NCI-H2107 treated with DMSO at 0.1 percent for 48 hours (cell line): ENCODE measurements around the gene ZHX3.
A peak's percentile ranks its signal among the peaks of the same experiment; 100 is the strongest.

ENCODE experiments used
- DNase-seq: peaks from one replicate; lab custom pipeline; 2025; ENCODE audit not compliant: unreplicated experiment; lab: John Stamatoyannopoulos, UW

The ZHX3 gene

DNA sequence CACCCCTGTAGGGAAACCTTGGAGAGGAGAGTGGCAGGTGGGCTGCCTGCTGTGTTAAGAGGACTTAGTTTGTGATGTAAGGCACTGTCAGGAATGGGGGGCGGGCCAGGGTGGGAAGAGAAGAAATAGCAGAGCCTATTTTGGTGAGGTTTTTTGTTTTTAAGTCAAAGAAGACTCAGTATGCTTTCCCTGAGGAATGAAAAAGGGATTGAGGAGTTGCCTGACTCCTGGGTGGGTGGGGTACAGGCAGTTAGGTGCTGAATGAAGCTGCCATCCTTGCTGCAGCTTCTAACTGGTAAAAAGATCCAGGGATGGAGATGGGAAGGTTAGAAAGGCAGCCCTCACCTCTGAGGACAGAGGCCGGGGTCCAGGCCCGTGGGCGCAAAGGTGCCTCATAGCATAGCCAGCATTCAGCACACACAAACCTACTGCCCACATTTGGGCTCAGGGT lies 142.3 kb downstream of the ZHX3 start:
- no peak for DNase-seq

GRCh38 chr20:41174782-41175181 lies 142.7 kb downstream of the ZHX3 start:
- DNase-seq = no peak

- DNase-seq = no peak
Observed at GRCh38 chr20:41174373-41174772, 143.2 kb downstream of the ZHX3 start.

- DNase-seq = no peak
Observed at GRCh38 chr20:41173791-41174341, 143.7 kb downstream of the ZHX3 start.

- peak; percentile 23 for DNase-seq
Observed at GRCh38 chr20:41173161-41173721, 144.3 kb downstream of the ZHX3 start.

- DNase-seq = no peak
Observed at GRCh38 chr20:41172296-41173140, 145.0 kb downstream of the ZHX3 start.

GRCh38 chr20:41171736-41172295 lies 145.7 kb downstream of the ZHX3 start:
- no peak for DNase-seq

GRCh38 chr20:41170386-41171105 lies 147.0 kb downstream of the ZHX3 start:
- no peak for DNase-seq

- DNase-seq = no peak
Observed at GRCh38 chr20:41169791-41170351, 147.7 kb downstream of the ZHX3 start.

DNA sequence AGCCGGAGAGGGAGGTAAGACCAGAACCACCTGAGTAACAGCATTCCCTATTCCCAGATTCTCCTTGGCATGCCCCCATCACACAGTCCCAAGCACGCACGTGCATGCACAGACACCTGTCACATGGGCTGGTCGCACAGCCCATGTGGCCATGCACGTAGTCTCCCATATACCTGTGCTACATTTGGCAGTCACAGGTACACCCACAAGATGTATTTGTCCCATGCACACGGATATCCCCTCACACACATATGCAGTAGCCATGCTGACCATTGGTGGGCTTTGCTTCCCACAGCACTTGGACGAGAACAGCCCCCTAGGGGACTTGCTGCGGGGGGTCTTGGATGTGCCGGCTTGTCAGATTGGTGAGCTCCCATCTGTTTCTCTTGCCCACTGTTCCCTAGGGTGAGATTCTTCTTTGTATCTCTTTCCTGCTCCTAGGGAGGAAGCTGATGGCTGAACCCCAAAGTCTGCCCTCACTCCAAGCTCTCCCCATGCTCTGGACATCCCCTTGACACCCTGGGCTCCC lies 148.3 kb downstream of the ZHX3 start:
- DNase-seq = no peak

GRCh38 chr20:41168281-41169161 lies 149.0 kb downstream of the ZHX3 start:
- no peak for DNase-seq

DNA sequence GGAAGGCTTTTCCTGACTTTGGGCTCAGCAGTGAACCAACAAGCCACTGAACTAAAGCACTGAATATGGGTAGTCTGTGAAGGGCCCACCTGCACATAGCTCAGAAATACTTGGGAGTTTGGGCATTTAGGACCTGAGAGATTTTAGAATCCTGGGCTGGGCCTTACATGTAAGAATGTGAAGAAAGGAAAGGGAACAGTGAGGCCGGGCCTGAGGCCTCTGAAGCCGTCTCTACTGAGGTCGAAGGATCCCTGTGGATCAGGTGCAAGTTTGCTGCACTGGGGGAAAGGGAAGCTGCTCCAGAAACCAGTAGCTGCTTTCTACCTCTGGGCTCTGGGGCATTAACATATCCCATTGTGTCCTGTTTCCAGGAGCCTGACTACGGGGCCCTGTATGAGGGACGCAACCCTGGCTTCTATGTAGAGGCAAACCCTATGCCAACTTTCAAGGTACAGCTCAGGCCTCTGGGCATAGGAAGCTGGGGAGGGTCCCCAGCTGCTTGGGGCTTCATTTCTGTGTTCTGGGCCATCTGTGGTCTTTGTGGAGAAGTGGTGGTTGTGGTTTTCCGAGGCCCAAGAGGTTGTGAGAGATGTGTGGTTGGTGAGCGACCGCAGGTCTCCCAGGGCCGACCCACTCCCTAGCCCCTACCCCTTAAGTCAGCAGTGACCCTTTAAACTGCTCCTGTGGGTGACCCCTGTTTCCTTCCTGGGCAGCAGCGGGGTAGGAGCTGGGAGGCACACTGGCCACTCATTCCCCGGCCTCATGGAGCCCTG lies 149.9 kb downstream of the ZHX3 start:
- no peak for DNase-seq

DNA sequence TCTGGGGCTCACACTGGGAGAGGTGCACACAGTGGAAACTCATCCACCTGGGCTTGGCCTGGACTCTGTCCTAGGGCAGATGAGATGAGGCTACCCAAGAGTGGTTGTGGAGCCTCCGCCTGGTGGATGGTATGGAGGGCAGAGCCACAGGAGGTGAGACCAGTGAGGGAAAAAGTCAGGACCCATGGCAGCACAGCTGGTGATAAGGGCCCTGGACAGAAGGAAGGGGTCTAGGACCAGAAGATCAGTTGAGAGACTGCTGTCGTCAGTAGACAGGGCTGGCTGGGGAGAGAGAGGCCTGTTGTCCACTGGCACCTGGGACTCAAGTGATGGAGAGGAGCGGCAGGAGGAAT lies 150.4 kb downstream of the ZHX3 start:
- DNase-seq = no peak

DNA sequence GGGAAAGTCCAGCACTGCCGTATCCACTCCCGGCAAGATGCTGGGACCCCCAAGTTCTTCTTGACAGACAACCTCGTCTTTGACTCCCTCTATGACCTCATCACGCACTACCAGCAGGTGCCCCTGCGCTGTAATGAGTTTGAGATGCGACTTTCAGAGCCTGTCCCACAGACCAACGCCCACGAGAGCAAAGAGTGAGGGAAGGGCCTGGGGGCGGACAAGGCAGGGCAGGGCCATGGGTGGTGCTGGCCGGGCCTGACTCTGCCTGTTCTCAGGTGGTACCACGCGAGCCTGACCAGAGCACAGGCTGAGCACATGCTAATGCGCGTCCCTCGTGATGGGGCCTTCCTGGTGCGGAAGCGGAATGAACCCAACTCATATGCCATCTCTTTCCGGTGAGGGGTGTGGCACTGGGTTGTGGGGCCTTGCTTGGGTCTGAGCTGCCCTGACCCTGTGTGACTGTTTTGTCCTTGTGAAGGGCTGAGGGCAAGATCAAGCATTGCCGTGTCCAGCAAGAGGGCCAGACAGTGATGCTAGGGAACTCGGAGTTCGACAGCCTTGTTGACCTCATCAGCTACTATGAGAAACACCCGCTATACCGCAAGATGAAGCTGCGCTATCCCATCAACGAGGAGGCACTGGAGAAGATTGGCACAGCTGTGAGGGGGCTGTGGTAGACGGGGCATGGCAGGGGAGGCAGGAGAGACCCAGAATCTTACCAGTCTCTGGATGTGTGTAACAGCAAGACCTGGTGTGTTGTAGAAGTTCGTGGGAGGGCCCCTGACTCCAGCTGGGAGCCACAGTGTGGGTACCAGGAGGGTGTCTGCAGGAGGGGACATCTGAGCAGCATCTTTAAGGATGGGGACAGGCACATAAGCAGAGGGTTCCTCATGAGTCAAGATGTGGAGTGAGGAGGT lies 151.1 kb downstream of the ZHX3 start:
- no peak for DNase-seq

DNA sequence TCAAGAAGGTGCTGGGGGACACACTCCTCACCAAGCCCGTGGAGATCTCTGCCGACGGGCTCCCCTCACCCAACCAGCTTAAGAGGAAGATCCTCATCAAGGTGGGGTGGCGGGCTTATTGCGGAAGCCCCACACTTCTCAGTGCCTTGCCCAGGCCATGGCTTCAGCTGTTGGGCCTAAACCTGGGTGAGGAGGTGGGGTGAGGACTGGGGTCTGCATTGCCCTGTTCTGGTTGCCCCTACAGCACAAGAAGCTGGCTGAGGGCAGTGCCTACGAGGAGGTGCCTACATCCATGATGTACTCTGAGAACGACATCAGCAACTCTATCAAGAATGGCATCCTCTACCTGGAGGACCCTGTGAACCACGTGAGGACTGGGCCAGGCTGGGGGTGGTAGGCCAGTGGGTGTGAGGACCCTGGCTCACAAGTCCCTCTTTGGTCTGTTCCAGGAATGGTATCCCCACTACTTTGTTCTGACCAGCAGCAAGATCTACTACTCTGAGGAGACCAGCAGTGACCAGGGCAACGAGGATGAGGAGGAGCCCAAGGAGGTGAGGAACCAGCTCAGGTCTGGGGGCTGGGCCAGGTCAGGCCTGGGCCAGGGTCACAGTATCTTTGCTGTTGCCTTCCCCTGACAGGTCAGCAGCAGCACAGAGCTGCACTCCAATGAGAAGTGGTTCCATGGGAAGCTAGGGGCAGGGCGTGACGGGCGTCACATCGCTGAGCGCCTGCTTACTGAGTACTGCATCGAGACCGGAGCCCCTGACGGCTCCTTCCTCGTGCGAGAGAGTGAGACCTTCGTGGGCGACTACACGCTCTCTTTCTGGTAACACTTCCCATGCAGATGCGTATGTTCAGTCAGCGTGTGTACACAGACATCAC lies 152.3 kb downstream of the ZHX3 start:
- DNase-seq = no peak

- DNase-seq = no peak
Observed at GRCh38 chr20:41163821-41164220, 153.7 kb downstream of the ZHX3 start.

GRCh38 chr20:41162396-41162795 lies 155.1 kb downstream of the ZHX3 start:
- DNase-seq = no peak
